NCI-H1417 (cell line): ENCODE results near the gene NLRP10.
A peak's percentile ranks its signal among the peaks of the same experiment; 100 is the strongest.
"Not testable (repeated sequence)": the region's sequence is repeated elsewhere in the genome, so short reads cannot be mapped to it uniquely, and the experiment has no call there.

Experiments used
- DNase-seq, 3 experiments: peaks; one replicate each; lab custom pipeline; 2025; lab: John Stamatoyannopoulos, UW

NLRP10 gene

GRCh38 chr11:7965386-7965785, at the start of gene NLRP10:
Gene NLRP10, minus strand, starts transcription at chr11:7965447. Its CDS starts 1,952 bp downstream, at chr11:7963495.
- DNase-seq: no peak

GRCh38 chr11:8013833-8014232, 48.6 kb upstream of the NLRP10 start:
- DNase-seq: no peak

DNA sequence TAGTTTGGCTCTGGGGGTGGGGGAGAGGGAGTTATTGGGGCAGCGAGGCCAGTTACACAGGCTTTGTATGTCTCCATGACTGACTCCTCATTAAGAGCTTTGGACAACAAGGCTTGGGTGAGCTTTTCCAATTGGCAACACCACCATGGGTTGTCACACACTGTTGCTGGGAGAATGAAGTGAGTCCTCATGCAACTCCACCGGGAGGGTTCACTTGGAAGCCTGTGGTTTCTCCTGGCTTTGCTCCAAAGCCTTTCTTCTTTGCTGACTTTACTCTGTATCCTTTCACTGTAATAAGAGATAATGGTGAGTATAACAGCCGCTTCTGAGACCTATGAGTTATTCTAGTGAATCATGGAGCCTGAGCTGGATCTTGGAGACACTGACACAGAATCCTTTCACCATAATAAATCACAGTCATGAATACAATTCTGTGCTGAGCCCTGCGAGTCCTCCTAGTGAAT, 46.8 kb upstream of the NLRP10 start:
- no peak for DNase-seq

DNA sequence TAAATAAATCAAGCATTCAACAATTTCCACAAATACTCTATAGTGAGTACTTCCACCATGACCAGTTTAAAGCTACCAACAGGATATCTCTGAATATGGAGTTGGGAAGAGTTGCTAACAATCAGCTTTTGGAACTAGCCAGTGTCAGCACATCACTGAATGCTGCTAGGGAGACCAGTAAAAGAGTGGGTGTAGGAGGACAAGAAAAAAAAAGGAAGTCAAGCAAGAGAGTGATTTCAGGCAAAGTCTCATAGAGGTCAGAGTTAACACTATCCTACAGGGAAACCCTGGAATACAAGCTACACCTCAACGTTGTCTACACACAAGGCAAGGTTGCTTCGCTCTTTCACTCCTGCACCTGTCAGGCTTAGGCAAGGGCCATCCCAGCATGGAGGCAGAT, 46.1 kb upstream of the NLRP10 start:
- no peak for DNase-seq

- no peak for DNase-seq
These were observed 44.6 kb upstream of the NLRP10 start for GRCh38 chr11:8009856-8010255.

GRCh38 chr11:8008212-8008611, 43.0 kb upstream of the NLRP10 start:
- no peak for DNase-seq

- DNase-seq: peak; percentile 51 to 81 (median 73)
These were observed 41.2 kb upstream of the NLRP10 start for GRCh38 chr11:8006349-8006977.

GRCh38 chr11:8005556-8005955, 40.3 kb upstream of the NLRP10 start:
- DNase-seq: no peak

GRCh38 chr11:8004008-8004407, 38.8 kb upstream of the NLRP10 start:
- DNase-seq: no peak

- no peak for DNase-seq
These were observed 37.9 kb upstream of the NLRP10 start for GRCh38 chr11:8003187-8003586.

GRCh38 chr11:8002676-8003075, 37.4 kb upstream of the NLRP10 start:
- no peak for DNase-seq

DNA sequence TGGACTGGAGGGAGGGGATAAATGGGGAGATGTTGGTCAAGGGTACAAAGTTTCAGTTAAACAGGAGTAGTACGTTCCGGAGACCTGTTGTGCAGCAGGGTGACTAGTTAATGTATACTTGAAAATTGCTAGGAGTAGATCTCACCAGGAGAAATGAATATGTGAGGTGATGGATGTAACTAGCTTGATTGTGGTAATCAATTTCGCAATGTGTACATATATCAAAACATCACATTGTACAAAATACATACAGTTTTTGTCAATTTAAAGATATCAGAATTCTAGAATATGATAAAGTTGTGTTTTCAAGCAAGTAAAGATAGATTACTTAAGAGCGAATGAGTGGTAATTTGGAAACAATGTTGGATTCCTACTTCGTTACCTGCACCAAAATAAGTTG, 35.1 kb upstream of the NLRP10 start:
- no peak for DNase-seq

- DNase-seq: no peak
These were observed 34.5 kb upstream of the NLRP10 start for GRCh38 chr11:7999795-8000194.

DNA sequence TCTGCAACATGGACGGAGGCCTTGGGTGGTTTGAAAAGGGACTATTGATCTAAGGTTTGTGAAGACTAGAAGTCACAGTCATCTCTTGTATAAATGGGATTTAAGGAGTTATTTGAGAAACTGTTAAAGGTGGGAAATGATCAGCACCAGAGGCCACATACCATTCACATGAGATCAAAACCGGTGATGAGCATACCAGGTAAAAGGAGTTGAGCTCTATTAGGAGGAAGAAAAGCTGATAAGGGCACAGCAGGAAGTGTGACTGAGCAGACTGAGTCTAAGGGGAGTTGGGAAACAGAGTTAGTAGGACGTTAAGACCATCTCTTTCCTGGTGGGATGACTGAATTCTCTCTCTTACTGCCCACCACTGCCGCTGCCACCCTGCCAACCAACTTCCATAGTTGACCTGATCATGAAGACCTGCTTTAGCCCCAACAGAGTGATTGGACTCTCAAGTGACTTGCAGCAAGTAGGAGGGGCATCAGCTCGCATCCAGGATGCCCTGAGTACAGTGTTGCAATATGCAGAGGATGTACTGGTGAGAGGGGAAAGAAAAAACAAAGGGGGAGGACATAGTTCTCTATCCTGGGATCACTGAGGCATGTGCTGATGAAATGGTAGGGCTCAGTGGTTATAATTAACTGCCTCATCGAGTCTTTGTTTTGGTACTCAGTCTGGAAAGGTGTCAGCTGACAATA, 29.5 kb upstream of the NLRP10 start:
- DNase-seq: no peak

DNA sequence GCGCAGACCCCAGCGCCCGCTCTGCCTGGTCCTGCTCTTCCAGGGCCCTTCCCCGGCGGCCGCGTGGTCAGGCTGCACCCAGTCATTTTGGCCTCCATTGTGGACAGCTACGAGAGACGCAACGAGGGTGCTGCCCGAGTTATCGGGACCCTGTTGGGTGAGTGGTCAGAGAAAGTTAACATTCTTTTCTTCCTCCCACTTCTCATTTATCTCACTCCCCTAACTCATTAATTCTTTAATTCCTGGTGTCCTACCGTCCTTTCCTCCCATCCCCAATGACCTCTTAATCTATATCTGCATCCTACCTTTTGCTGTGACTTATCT, 22.3 kb upstream of the NLRP10 start:
- not testable (repeated sequence) for DNase-seq

GRCh38 chr11:7986768-7987559, 21.7 kb upstream of the NLRP10 start, which contains the start of gene EIF3F:
Gene EIF3F, plus strand, starts transcription at chr11:7987337. Its CDS starts 16 bp downstream, at chr11:7987353.
- DNase-seq: peak; percentile 96 to 100 (median 99)

DNA sequence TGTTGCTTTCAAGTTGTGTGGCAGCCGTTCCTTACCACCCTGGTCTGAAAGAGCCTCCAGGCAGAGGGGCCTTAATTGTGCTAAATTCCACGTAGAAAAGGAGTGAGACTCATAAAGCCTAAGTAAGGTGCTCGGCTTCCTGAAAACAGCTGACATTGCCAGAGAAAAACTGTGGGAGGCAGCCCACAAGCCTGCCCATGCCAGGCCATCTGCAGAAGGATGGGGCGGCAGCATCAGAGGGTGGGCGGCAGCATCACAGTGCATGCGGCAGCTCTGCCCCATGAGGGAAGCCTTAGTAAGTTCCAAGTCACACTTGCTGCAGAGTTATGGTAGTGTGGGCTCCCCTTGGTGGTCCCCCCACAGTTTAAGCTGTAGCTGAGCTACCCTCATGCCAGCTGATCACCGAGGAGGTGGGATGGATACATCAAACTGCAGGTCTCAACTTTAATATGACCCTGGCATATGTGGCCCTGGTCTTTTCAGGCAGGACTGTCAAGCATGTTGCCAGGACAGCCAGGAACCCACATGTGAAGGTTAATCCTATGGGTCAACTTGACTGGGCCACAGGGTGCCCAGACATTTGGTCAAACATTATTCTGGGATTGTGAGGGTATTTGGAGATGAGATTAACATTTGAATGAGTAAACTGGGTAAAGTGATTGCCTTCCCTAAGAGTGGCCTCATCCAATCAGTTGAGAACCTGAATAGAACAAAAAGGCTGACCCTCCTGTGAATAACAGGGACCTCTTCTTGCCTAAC, 18.8 kb upstream of the NLRP10 start:
- no peak for DNase-seq

DNA sequence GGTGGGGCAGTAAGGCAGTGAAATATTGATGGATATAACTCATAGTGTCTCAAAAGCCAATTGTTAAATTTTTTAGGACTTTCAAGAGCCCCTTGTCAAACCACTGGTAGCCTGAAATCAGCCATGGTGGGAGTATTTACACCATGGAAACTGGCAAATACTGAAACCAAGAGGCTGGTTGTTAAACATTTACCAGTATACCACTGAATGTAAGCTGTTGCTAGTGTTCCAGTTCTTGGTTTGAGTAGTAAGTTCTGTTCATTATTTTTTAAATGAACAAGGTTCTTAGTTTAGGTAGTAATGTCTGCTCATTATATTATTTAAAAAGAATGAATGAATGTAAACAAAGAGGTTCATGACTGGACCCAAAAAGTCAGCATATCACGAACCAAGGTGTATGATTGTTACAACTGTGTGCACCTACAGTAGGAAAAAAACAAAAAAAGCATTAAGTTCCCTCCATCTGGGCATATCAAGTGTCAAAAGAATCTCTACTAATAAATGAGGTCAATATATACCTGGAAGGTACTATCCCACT, 17.4 kb upstream of the NLRP10 start:
- no peak for DNase-seq

- no peak for DNase-seq
These were observed 16.4 kb upstream of the NLRP10 start for GRCh38 chr11:7981619-7982157.

DNA sequence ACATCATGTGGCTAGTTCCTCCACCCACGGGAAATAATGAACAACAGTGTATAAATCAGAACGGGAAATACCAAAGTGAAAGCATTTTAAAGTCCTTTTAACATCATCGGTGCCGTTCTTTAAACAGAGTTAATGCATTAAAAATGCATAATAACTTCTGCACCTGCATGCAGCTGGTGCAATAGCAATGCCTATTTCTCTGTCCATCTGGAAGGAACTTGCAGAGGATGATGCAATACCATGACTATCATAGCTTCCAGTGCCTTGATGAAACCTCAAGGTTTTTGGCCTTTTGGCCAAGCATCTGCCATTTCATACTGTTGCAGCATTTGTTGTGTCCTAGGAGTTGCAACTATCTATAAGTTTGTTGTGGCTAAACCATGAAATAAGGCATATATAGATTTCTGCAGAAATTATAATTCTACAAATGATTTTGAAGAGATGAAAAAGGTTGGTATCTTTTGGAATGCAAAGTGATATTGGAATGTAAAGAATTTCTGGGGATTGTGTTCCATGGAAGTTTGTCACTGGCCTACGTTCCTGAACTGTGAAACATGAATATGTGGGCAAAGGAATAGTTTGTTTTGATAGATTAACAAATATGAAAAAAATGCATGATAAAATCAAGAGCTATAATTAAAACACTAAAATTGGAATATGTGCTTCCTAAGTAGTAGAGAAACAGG, 12.1 kb upstream of the NLRP10 start:
- DNase-seq: no peak

GRCh38 chr11:7974668-7975067, 9.4 kb upstream of the NLRP10 start:
- DNase-seq: no peak
